ENCODE measurements around the gene GLB1L.

DNA sequence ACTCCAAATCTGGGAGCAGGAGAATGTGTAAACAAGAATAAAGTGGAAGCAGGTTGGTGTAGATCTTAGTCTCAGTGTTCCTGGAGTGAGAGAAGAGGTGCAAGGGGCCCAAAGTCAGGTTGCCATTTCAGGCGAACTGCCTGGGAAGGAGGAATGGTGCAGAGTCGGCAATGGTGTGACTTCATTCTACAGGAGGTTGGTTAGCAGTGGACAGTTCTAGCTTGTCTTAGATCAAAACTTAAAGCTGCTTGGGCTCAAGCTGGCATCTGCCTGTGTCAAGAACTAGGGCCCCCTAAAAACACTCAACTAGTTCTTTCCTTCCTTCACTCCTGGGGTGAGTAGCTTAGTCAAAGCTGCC, 3.6 kb upstream of the GLB1L start:
- TF ChIP-seq, protein P1, sequence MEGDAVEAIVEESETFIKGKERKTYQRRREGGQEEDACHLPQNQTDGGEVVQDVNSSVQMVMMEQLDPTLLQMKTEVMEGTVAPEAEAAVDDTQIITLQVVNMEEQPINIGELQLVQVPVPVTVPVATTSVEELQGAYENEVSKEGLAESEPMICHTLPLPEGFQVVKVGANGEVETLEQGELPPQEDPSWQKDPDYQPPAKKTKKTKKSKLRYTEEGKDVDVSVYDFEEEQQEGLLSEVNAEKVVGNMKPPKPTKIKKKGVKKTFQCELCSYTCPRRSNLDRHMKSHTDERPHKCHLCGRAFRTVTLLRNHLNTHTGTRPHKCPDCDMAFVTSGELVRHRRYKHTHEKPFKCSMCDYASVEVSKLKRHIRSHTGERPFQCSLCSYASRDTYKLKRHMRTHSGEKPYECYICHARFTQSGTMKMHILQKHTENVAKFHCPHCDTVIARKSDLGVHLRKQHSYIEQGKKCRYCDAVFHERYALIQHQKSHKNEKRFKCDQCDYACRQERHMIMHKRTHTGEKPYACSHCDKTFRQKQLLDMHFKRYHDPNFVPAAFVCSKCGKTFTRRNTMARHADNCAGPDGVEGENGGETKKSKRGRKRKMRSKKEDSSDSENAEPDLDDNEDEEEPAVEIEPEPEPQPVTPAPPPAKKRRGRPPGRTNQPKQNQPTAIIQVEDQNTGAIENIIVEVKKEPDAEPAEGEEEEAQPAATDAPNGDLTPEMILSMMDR (IDR thresholded peaks at IDR 0.05): no peak
- TF ChIP-seq POLR2AphosphoS5 (IDR thresholded peaks at IDR 0.05) (no peak), POLR2A (IDR thresholded peaks at IDR 0.05) (no peak)
